ENCODE measurements around the gene SPP1. TPM values are rescaled to one million over a fixed set of nuclear protein-coding genes. Genes with fewer than 3 reads are reported as not detected.

Gene SPP1
- total and polyA plus RNA-seq, 10 of the 15 experiments (the other 5 are each of a cell fraction or from before 2014, with no cell fraction given): 0.05 to 1.1 (median 0.39) TPM; not detected in 6

DNA sequence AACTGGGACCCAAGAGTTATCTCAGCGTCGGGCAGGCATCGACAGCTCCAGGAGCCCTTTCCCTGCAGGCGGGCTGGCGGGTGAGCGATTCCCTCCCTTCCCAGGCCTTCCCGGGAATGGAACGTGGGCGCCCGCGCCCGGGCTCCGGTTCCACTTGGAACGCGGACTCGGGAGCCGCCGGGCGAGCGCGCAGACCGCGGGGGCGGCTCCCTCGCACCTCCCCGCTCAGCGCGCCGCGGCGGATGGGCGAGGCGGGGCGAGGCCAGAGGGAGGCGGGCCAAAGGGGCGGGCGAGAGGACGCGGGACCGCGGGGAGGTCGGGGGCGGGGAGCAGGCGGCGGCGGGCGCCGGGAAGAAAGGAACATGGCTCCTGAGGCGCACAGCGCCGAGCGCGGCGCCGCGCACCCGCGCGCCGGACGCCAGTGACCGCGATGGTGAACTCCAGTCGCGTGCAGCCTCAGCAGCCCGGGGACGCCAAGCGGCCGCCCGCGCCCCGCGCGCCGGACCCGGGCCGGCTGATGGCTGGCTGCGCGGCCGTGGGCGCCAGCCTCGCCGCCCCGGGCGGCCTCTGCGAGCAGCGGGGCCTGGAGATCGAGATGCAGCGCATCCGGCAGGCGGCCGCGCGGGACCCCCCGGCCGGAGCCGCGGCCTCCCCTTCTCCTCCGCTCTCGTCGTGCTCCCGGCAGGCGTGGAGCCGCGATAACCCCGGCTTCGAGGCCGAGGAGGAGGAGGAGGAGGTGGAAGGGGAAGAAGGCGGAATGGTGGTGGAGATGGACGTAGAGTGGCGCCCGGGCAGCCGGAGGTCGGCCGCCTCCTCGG is 32.0 kb downstream of the SPP1 start, which contains the start of gene PKD2 (continued):
- no peak for TF ChIP-seq RAD21 (IDR thresholded peaks at IDR 0.05; ENCODE audit: insufficient read depth, low read depth, low read length)
- TF ChIP-seq, protein P1, sequence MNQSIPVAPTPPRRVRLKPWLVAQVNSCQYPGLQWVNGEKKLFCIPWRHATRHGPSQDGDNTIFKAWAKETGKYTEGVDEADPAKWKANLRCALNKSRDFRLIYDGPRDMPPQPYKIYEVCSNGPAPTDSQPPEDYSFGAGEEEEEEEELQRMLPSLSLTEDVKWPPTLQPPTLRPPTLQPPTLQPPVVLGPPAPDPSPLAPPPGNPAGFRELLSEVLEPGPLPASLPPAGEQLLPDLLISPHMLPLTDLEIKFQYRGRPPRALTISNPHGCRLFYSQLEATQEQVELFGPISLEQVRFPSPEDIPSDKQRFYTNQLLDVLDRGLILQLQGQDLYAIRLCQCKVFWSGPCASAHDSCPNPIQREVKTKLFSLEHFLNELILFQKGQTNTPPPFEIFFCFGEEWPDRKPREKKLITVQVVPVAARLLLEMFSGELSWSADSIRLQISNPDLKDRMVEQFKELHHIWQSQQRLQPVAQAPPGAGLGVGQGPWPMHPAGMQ (IDR thresholded peaks at IDR 0.05; ENCODE audit: borderline replicate concordance): no peak
- TF ChIP-seq, protein P2, sequence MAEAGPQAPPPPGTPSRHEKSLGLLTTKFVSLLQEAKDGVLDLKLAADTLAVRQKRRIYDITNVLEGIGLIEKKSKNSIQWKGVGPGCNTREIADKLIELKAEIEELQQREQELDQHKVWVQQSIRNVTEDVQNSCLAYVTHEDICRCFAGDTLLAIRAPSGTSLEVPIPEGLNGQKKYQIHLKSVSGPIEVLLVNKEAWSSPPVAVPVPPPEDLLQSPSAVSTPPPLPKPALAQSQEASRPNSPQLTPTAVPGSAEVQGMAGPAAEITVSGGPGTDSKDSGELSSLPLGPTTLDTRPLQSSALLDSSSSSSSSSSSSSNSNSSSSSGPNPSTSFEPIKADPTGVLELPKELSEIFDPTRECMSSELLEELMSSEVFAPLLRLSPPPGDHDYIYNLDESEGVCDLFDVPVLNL (IDR thresholded peaks at IDR 0.05; ENCODE audit: low read depth, low read length): no peak
- TF ChIP-seq, protein P3, sequence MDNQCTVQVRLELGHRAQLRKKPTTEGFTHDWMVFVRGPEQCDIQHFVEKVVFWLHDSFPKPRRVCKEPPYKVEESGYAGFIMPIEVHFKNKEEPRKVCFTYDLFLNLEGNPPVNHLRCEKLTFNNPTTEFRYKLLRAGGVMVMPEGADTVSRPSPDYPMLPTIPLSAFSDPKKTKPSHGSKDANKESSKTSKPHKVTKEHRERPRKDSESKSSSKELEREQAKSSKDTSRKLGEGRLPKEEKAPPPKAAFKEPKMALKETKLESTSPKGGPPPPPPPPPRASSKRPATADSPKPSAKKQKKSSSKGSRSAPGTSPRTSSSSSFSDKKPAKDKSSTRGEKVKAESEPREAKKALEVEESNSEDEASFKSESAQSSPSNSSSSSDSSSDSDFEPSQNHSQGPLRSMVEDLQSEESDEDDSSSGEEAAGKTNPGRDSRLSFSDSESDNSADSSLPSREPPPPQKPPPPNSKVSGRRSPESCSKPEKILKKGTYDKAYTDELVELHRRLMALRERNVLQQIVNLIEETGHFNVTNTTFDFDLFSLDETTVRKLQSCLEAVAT (IDR thresholded peaks at IDR 0.05): no peak
- no peak for TF ChIP-seq ZNF24 (IDR thresholded peaks at IDR 0.05)
- TF ChIP-seq TCF7 (IDR thresholded peaks at IDR 0.05; ENCODE audit: borderline replicate concordance): no peak
- TF ChIP-seq MXI1 (IDR thresholded peaks at IDR 0.05; ENCODE audit: low read depth, low read length): no peak
- TF ChIP-seq STAT1 (conservative IDR thresholded peaks at IDR 0.05): no peak
- TF ChIP-seq POLR2A (IDR thresholded peaks at IDR 0.05; ENCODE audit: low read depth, low read length): peak; percentile 73
- TF ChIP-seq, protein P4, sequence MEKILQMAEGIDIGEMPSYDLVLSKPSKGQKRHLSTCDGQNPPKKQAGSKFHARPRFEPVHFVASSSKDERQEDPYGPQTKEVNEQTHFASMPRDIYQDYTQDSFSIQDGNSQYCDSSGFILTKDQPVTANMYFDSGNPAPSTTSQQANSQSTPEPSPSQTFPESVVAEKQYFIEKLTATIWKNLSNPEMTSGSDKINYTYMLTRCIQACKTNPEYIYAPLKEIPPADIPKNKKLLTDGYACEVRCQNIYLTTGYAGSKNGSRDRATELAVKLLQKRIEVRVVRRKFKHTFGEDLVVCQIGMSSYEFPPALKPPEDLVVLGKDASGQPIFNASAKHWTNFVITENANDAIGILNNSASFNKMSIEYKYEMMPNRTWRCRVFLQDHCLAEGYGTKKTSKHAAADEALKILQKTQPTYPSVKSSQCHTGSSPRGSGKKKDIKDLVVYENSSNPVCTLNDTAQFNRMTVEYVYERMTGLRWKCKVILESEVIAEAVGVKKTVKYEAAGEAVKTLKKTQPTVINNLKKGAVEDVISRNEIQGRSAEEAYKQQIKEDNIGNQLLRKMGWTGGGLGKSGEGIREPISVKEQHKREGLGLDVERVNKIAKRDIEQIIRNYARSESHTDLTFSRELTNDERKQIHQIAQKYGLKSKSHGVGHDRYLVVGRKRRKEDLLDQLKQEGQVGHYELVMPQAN (conservative IDR thresholded peaks at IDR 0.05): no peak
- no peak for TF ChIP-seq CHD2 (IDR thresholded peaks at IDR 0.05; ENCODE audit: borderline replicate concordance, low read depth, low read length)
- TF ChIP-seq PML (IDR thresholded peaks at IDR 0.05; ENCODE audit: low read length): no peak
- TF ChIP-seq, protein P5, sequence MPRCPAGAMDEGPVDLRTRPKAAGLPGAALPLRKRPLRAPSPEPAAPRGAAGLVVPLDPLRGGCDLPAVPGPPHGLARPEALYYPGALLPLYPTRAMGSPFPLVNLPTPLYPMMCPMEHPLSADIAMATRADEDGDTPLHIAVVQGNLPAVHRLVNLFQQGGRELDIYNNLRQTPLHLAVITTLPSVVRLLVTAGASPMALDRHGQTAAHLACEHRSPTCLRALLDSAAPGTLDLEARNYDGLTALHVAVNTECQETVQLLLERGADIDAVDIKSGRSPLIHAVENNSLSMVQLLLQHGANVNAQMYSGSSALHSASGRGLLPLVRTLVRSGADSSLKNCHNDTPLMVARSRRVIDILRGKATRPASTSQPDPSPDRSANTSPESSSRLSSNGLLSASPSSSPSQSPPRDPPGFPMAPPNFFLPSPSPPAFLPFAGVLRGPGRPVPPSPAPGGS (IDR thresholded peaks at IDR 0.05; ENCODE audit: borderline replicate concordance, insufficient read depth, low read depth, low read length, poor library complexity, severe bottlenecking): no peak

Measured in GM12878 (cell line).